Measurements from ENCODE around the gene PHLPP1.

GRCh38 chr18:62812242-62812641 is 96.9 kb downstream of the PHLPP1 start:
- TF ChIP-seq POLR2A (IDR thresholded peaks at IDR 0.05): no peak
- TF ChIP-seq CTCF (IDR thresholded peaks at IDR 0.05): no peak

Data from Peyer's patch (tissue), 4 donors.